ENCODE measurements around the gene MVD.

- TF ChIP-seq CTCF (IDR thresholded peaks at IDR 0.05 in 2 of 3, conservative IDR thresholded peaks at IDR 0.05 in 1 of 3; ENCODE audit: borderline replicate concordance in 1 of 3, insufficient read depth in 1 of 3, low read depth in 2 of 3, low read length in 2 of 3): no peak
- TF ChIP-seq ZFX (IDR thresholded peaks at IDR 0.05): no peak
- no peak for TF ChIP-seq ZBTB33 (IDR thresholded peaks at IDR 0.05; ENCODE audit: extremely low read depth, insufficient replicate concordance, low read length)
- no peak for TF ChIP-seq YY1 (IDR thresholded peaks at IDR 0.05; ENCODE audit: extremely low read depth, insufficient replicate concordance, low read depth, low read length)
- no peak for TF ChIP-seq CEBPB (IDR thresholded peaks at IDR 0.05; ENCODE audit: low read depth)
- TF ChIP-seq JUND (IDR thresholded peaks at IDR 0.05): no peak
- 0 out of 2 replicates have a peak, but pooled peaks have one; percentile 4 for TF ChIP-seq POLR2AphosphoS5 (IDR thresholded peaks at IDR 0.05; ENCODE audit: low read depth, low read length)
- no peak for TF ChIP-seq SRF (IDR thresholded peaks at IDR 0.05; ENCODE audit: low read depth)
- TF ChIP-seq POLR2A (IDR thresholded peaks at IDR 0.05; ENCODE audit: borderline replicate concordance, extremely low read depth, insufficient read depth, insufficient read length): no peak
- no peak for TF ChIP-seq EZH2 (IDR thresholded peaks at IDR 0.05)
- TF ChIP-seq RAD21 (IDR thresholded peaks at IDR 0.05; ENCODE audit: low read depth): no peak
- TF ChIP-seq SP1 (IDR thresholded peaks at IDR 0.05; ENCODE audit: low read depth): no peak
- no peak for TF ChIP-seq TCF7L2 (IDR thresholded peaks at IDR 0.05; ENCODE audit: borderline replicate concordance, extremely low read depth, insufficient read depth, insufficient read length)
- no peak for TF ChIP-seq SIN3A (IDR thresholded peaks at IDR 0.05; ENCODE audit: low read depth)
Measured at GRCh38 chr16:88695218-88695617, 32.3 kb upstream of the MVD start.
